ENCODE results near the gene PROSER2. TPM values are rescaled to one million over a fixed set of nuclear protein-coding genes. Genes with fewer than 3 reads are reported as not detected.

Gene PROSER2
- total RNA-seq, 4 donors from 2014 or later, result 2.5 to 5.9 (median 3.7) TPM

- TF ChIP-seq EP300 (IDR thresholded peaks at IDR 0.05), result no peak
- TF ChIP-seq POLR2AphosphoS5 (IDR thresholded peaks at IDR 0.05), result no peak
- no peak for TF ChIP-seq POLR2A (IDR thresholded peaks at IDR 0.05; ENCODE audit: low read depth)
- TF ChIP-seq CTCF (IDR thresholded peaks at IDR 0.05), result no peak
- WGBS, result 88% methylated on average over 10 of the region's 11 CpGs
- no peak overlapping the region for H3K27ac ChIP-seq (replicated peaks in 1 of 4)
Observed at GRCh38 chr10:11824825-11825224, 1.7 kb downstream of the PROSER2 start.

DNA sequence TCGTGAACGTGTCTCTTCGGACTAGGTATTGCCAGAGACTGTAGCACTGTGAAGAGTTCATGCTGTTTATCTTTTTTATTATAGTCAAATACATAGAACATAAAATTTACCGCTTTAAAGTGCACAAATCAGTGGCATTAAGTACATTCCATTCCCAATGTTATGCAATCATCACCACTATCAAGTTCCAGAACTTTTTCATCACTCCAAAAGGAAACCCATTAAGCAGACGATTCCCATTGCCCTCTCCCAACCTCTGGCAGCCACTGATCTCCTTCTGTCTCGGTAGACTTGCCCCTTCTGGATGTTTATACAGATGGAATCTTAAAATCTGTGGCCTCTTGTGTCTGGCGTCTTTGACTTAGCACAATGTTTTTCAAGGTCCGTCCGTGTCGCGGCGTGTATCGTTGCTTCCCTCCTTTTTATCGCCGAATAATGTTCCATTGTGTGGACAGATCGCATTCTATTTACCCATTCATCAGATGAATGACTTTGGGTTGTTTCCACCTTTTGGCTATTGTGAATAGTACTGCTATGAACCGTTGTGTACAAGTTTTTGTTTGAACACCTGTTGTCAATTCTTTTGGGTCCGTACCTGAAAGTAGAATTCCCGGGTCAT, 2.7 kb downstream of the PROSER2 start:
- no peak for DNase-seq (ENCODE audit: extremely low spot score)
- H3K27me3 ChIP-seq, result peaks cover 0 to 56% (median 21%) of the 10 kb centered on the region in 4 donors

More at GRCh38 chr10:11824825-11825224, 1.7 kb downstream of the PROSER2 start:
- intact Hi-C loops (cut with DNase I), result no loop called here
- peaks cover 0 to 61% (median 21%) of the 10 kb centered on the region in 4 donors for H3K27me3 ChIP-seq
- DNase-seq (ENCODE audit: extremely low spot score), result no peak
- no peaks in the 10 kb centered on the region for H3K36me3 ChIP-seq
- no peaks in the 10 kb centered on the region for H3K9me3 ChIP-seq
- H3K4me3 ChIP-seq, result peak overlapping the region in 1 of 4 donors; percentile 76
- H3K4me1 ChIP-seq, result peaks cover 3 to 13% (median 11%) of the 10 kb centered on the region in 4 donors

DNA sequence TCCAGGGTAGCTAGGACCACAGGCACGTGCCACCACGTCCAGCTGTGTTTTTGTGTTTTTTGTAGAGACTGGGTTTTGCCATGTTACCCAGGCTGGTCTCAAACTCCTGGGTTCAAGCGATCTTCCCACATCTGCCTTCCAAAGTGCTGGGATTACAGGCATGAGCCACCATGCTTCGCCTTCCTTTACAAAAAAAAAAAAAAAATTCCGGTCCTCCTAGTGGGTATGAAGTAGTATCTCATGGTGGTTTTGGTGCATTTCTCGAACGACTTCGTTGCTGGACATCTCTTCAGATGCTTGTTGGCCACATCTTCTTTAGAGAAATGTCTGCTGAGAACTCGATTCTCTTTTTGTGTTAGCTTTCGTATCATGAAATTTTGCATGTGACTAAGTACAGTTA, 3.9 kb downstream of the PROSER2 start:
- TF ChIP-seq POLR2AphosphoS5 (IDR thresholded peaks at IDR 0.05) (no peak), CTCF (IDR thresholded peaks at IDR 0.05) (no peak), POLR2A (IDR thresholded peaks at IDR 0.05; ENCODE audit: low read depth) (no peak), EP300 (IDR thresholded peaks at IDR 0.05) (no peak)
- H3K4me1 ChIP-seq, result peaks cover 3 to 13% (median 11%) of the 10 kb centered on the region in 4 donors
- no peak overlapping the region for H3K27ac ChIP-seq (replicated peaks in 1 of 4)
- DNase-seq (ENCODE audit: extremely low spot score), result no peak
- 88% methylated on average over 10 of the region's 10 CpGs for WGBS
- H3K36me3 ChIP-seq, result no peaks in the 10 kb centered on the region
- H3K27me3 ChIP-seq, result peaks cover 0 to 51% (median 21%) of the 10 kb centered on the region in 4 donors
- H3K9me3 ChIP-seq, result no peaks in the 10 kb centered on the region
- no peak overlapping the region for H3K4me3 ChIP-seq
- intact Hi-C loops (cut with DNase I), result no loop called here

More for the DNA sequence above, 2.7 kb downstream of the PROSER2 start:
- Histone ChIP-seq H3K9me3 (no peaks in the 10 kb centered on the region), H3K36me3 (no peaks in the 10 kb centered on the region), H3K27ac (replicated peaks in 1 of 4) (no peak overlapping the region), H3K4me3 (no peak overlapping the region), H3K4me1 (peaks cover 3 to 13% (median 11%) of the 10 kb centered on the region in 4 donors)
- 87% methylated on average over 19 of the region's 19 CpGs for WGBS
- intact Hi-C loops (cut with DNase I), result no loop called here
- TF ChIP-seq CTCF (IDR thresholded peaks at IDR 0.05) (no peak), EP300 (IDR thresholded peaks at IDR 0.05) (no peak), POLR2AphosphoS5 (IDR thresholded peaks at IDR 0.05) (no peak), POLR2A (IDR thresholded peaks at IDR 0.05; ENCODE audit: low read depth) (no peak)

- no peak overlapping the region for H3K4me3 ChIP-seq
- no peak for DNase-seq (ENCODE audit: extremely low spot score)
- peaks cover 3 to 13% (median 11%) of the 10 kb centered on the region in 4 donors for H3K4me1 ChIP-seq
- 85% methylated on average over 6 of the region's 6 CpGs for WGBS
- H3K36me3 ChIP-seq, result no peaks in the 10 kb centered on the region
- H3K27me3 ChIP-seq, result peaks cover 0 to 47% (median 21%) of the 10 kb centered on the region in 4 donors
- no peaks in the 10 kb centered on the region for H3K9me3 ChIP-seq
- intact Hi-C loops (cut with DNase I), result no loop called here
- no peak overlapping the region for H3K27ac ChIP-seq (replicated peaks in 1 of 4)
- TF ChIP-seq POLR2A (IDR thresholded peaks at IDR 0.05; ENCODE audit: low read depth) (no peak), CTCF (IDR thresholded peaks at IDR 0.05) (no peak), EP300 (IDR thresholded peaks at IDR 0.05) (no peak), POLR2AphosphoS5 (IDR thresholded peaks at IDR 0.05) (no peak)
Observed at GRCh38 chr10:11827414-11827813, 4.3 kb downstream of the PROSER2 start.

All from esophagus muscularis mucosa (tissue), 4 donors.